Peyer's patch (tissue), 4 donors: Measurements from ENCODE around the gene GALNT17.

Experiments
- POLR2A ChIP-seq, 2 donors: fragments of 450-650 bp; IDR thresholded peaks; one replicate each; pipeline ENCODE4 v1.5.1; 2017; ENCODE audit warnings: antibody characterized with exemption in 2 of 2, mild to moderate bottlenecking in 2 of 2, moderate library complexity in 2 of 2
- TF ChIP-seq, protein P1 (sequence below), 6 experiments: fragments of 450-650 bp in 4 of 6; fragments of 200-600 bp in 2 of 6; sonication (generic) in 1 of 6; IDR thresholded peaks; one replicate each; pipeline ENCODE4 v1.5.1; 2017 to 2019; ENCODE audit warnings: antibody characterized with exemption in 6 of 6, mild to moderate bottlenecking in 3 of 6, moderate library complexity in 1 of 6

DNA sequence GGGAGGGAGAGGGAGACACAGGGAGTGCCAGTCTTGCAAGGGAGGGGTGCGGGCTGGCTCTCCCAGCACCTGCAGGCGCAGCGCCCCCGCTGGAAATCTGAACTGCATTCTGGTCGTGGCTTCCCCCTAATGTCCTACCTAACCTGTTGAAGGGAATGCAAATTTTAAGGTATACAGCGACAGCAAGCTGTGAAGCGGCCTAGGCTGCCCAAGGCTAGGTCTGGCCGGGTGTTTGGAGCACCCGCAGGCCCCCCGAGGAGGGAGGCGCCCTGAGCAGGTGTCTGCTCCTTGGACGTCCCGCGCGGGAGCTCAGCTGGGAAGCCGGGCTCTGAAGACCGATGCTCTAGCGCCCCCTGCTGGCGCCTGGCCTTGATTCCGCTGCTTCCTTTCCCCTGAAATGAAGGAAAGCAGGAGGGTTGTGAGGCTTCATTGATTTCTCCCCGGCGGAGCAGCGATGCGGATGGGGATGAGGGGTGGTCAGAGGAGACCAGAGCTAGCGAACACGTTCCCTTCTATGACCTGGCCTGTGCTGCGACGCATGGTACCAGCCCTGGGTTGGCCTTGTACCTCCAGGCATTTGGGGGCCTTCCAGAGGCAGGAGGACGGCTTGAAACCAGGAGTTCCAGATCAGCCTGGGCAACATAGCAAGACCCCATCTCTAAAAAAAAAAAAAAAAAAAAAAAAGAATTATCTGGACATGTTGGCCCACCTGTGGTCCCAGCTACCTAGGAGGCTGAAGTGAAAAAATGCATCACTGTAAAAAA is 601.3 kb downstream of the GALNT17 start:
- TF ChIP-seq, protein P1, sequence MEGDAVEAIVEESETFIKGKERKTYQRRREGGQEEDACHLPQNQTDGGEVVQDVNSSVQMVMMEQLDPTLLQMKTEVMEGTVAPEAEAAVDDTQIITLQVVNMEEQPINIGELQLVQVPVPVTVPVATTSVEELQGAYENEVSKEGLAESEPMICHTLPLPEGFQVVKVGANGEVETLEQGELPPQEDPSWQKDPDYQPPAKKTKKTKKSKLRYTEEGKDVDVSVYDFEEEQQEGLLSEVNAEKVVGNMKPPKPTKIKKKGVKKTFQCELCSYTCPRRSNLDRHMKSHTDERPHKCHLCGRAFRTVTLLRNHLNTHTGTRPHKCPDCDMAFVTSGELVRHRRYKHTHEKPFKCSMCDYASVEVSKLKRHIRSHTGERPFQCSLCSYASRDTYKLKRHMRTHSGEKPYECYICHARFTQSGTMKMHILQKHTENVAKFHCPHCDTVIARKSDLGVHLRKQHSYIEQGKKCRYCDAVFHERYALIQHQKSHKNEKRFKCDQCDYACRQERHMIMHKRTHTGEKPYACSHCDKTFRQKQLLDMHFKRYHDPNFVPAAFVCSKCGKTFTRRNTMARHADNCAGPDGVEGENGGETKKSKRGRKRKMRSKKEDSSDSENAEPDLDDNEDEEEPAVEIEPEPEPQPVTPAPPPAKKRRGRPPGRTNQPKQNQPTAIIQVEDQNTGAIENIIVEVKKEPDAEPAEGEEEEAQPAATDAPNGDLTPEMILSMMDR (IDR thresholded peaks at IDR 0.05) = peak in 5 of 6 experiments; percentile 29 to 78 (median 69)
- TF ChIP-seq POLR2A (IDR thresholded peaks at IDR 0.05) = no peak
